IMR-90 (cell line): ENCODE results near the gene ADCY1. TPM values are rescaled to one million over a fixed set of nuclear protein-coding genes. Genes with fewer than 3 reads are reported as not detected.

Experiments
- ATAC-seq: fragments of 200-7000 bp; cut with Tn5 transposase; 2 replicates; pipeline ENCODE4 v1.9.1; 2020; ENCODE audit warnings: low read depth, mild to moderate bottlenecking, moderate library complexity
- BruUV-seq: library from RNA; stranded (reverse); fragments of 400-500 nt; replicated peaks from 2 replicates; lab custom pipeline; 2021; lab: Mats Ljungman, UMichigan
- CTCF ChIA-PET: fragments of 300-600 bp; formaldehyde crosslinking; extraction: SDS; loops from one replicate; lab custom pipeline; 2021; ENCODE audit warnings: antibody characterized with exemption; lab: Yijun Ruan, JAX
- POLR2A ChIA-PET: fragments of 300-600 bp; sonication (Branson Sonifier 250); formaldehyde crosslinking; loops from one replicate; lab custom pipeline; 2022; ENCODE audit warnings: antibody characterized with exemption; ENCODE audit not compliant: unreplicated experiment; lab: Charles Lee
- DNase-seq: peaks from one replicate; pipeline ENCODE4 v3.0.0; 2013
- H2AFZ ChIP-seq: replicated peaks from 2 replicates; pipeline ENCODE3; 2013; ENCODE audit warnings: low read length, mild to moderate bottlenecking; ENCODE audit not compliant: poor library complexity
- H2AK5ac ChIP-seq: 2 replicates; pipeline ENCODE4 v1.6.1; 2013; ENCODE audit warnings: low read depth, low read length, inconsistent platforms
- H2AK9ac ChIP-seq: replicated peaks from 2 replicates; pipeline ENCODE3; 2013; ENCODE audit warnings: mild to moderate bottlenecking, low read depth, low read length, moderate library complexity; ENCODE audit not compliant: poor library complexity
- H2BK120ac ChIP-seq: 2 replicates; pipeline ENCODE4 v1.6.1; 2013; ENCODE audit warnings: low read depth, low read length, inconsistent platforms
- H2BK15ac ChIP-seq: 3 replicates; pipeline ENCODE4 v1.6.1; 2013; ENCODE audit warnings: low read depth, low read length, inconsistent platforms
- H2BK20ac ChIP-seq: 2 replicates; pipeline ENCODE4 v1.6.1; 2013; ENCODE audit warnings: low read depth, mild to moderate bottlenecking, inconsistent platforms, low read length, moderate library complexity
- H2BK5ac ChIP-seq: 2 replicates; pipeline ENCODE4 v1.6.1; 2013; ENCODE audit warnings: mild to moderate bottlenecking, low read depth, low read length, inconsistent platforms; ENCODE audit not compliant: poor library complexity, severe bottlenecking
- H3K14ac ChIP-seq: replicated peaks from 2 replicates; pipeline ENCODE4 v1.6.1; 2013; ENCODE audit warnings: low read depth, low read length, inconsistent platforms
- H3K18ac ChIP-seq: 2 replicates; pipeline ENCODE4 v1.6.1; 2013; ENCODE audit warnings: low read depth, low read length, control low read depth
- H3K23ac ChIP-seq: 2 replicates; pipeline ENCODE4 v1.6.1; 2013; ENCODE audit warnings: low read depth, low read length, inconsistent platforms
- H3K27ac ChIP-seq: 2 replicates; pipeline ENCODE4 v1.5.1; 2013; ENCODE audit warnings: mild to moderate bottlenecking, control low read depth, low read length; ENCODE audit not compliant: insufficient read depth
- H3K27me3 ChIP-seq: 2 replicates; pipeline ENCODE4 v1.6.1; 2013; ENCODE audit warnings: low read length; ENCODE audit not compliant: control insufficient read depth, insufficient read depth
- H3K36me3 ChIP-seq: 2 replicates; pipeline ENCODE4 v1.6.1; 2013; ENCODE audit warnings: low read length, mixed read lengths; ENCODE audit not compliant: control insufficient read depth, insufficient read depth
- H3K4ac ChIP-seq: 2 replicates; pipeline ENCODE4 v1.6.1; 2013; ENCODE audit warnings: low read depth, low read length, inconsistent platforms
- H3K4me1 ChIP-seq: 2 replicates; pipeline ENCODE4 v1.6.1; 2013; ENCODE audit warnings: low read length, mixed read lengths; ENCODE audit not compliant: control insufficient read depth, insufficient read depth
- H3K4me2 ChIP-seq: 2 replicates; pipeline ENCODE4 v1.6.1; 2013; ENCODE audit warnings: low read depth, mild to moderate bottlenecking, control low read depth, low read length, moderate library complexity
- H3K4me3 ChIP-seq: 2 replicates; pipeline ENCODE4 v1.5.1; 2013; ENCODE audit warnings: low read depth, mild to moderate bottlenecking, control low read depth, low read length, moderate library complexity; ENCODE audit not compliant: insufficient read depth
- H3K56ac ChIP-seq: 2 replicates; pipeline ENCODE4 v1.6.1; 2013; ENCODE audit warnings: low read length, inconsistent platforms; ENCODE audit not compliant: insufficient read depth; ENCODE audit errors: extremely low read depth
- H3K79me1 ChIP-seq, 2 experiments: 2 replicates each; pipeline ENCODE4 v1.6.1; 2013; ENCODE audit warnings: low read length in 2 of 2, inconsistent platforms in 1 of 2, low read depth in 1 of 2
- H3K9ac ChIP-seq: 2 replicates; pipeline ENCODE4 v1.6.1; 2013; ENCODE audit warnings: low read depth, low read length, control low read depth
- H3K9me1 ChIP-seq: 2 replicates; pipeline ENCODE4 v1.6.1; 2013; ENCODE audit warnings: low read length, inconsistent platforms; ENCODE audit not compliant: insufficient read depth
- H3K9me3 ChIP-seq: 2 replicates; pipeline ENCODE4 v1.6.1; 2013; ENCODE audit warnings: low read length; ENCODE audit not compliant: control insufficient read depth, insufficient read depth
- H4K20me1 ChIP-seq: 2 replicates; pipeline ENCODE4 v1.6.1; 2013; ENCODE audit warnings: low read length, inconsistent platforms; ENCODE audit not compliant: insufficient read depth
- H4K5ac ChIP-seq: 2 replicates; pipeline ENCODE4 v1.6.1; 2013; ENCODE audit warnings: mild to moderate bottlenecking, low read depth, low read length, control low read depth
- H4K8ac ChIP-seq, 2 experiments: 2 replicates each; pipeline ENCODE4 v1.6.1; 2013; ENCODE audit warnings: low read depth in 2 of 2, low read length in 2 of 2, control low read depth in 1 of 2, inconsistent platforms in 1 of 2
- H4K91ac ChIP-seq: 2 replicates; pipeline ENCODE4 v1.6.1; 2013; ENCODE audit warnings: low read depth, low read length, inconsistent platforms; ENCODE audit not compliant: insufficient read depth
- BHLHE40 ChIP-seq: fragments of 150-350 bp; IDR thresholded peaks from 2 replicates; pipeline ENCODE4 v1.6.1; 2016; ENCODE audit warnings: mild to moderate bottlenecking, low read depth, low read length
- CEBPB ChIP-seq: IDR thresholded peaks from 2 replicates; pipeline ENCODE4 v1.6.1; 2012; ENCODE audit warnings: low read depth, low read length, improper control_type of control experiment
- CHD1 ChIP-seq: IDR thresholded peaks from 2 replicates; pipeline ENCODE4 v1.6.1; 2012; ENCODE audit warnings: low read depth, low read length, improper control_type of control experiment
- CTCF ChIP-seq: conservative IDR thresholded peaks from 2 replicates; pipeline ENCODE4 v1.5.1; 2012; ENCODE audit warnings: mild to moderate bottlenecking, low read depth, low read length, improper control_type of control experiment
- FOS ChIP-seq: fragments of 150-350 bp; IDR thresholded peaks from 2 replicates; pipeline ENCODE4 v1.6.1; 2016; ENCODE audit warnings: low read depth, low read length
- MAZ ChIP-seq: IDR thresholded peaks from 2 replicates; pipeline ENCODE4 v1.6.1; 2012; ENCODE audit warnings: low read depth, mild to moderate bottlenecking, low read length, improper control_type of control experiment, moderate library complexity, borderline replicate concordance
- RAD21 ChIP-seq: IDR thresholded peaks from 2 replicates; pipeline ENCODE4 v1.6.1; 2012; ENCODE audit warnings: low read length, improper control_type of control experiment
- RCOR1 ChIP-seq: IDR thresholded peaks from 2 replicates; pipeline ENCODE4 v1.6.1; 2012; ENCODE audit warnings: mild to moderate bottlenecking, low read length, improper control_type of control experiment; ENCODE audit not compliant: insufficient replicate concordance
- SMC3 ChIP-seq: fragments of 150-350 bp; IDR thresholded peaks from 2 replicates; pipeline ENCODE4 v1.6.1; 2016; ENCODE audit warnings: low read depth, mild to moderate bottlenecking, antibody characterized with exemption, low read length, moderate library complexity
- WGBS, 2 experiments: methylation state at CpG; one replicate each; pipeline versions ENCODE4 v1.1.5 to v1.1.7; 2013; ENCODE audit warnings: missing lambda C conversion rate in 2 of 2; ENCODE audit not compliant: insufficient read length in 1 of 2; ENCODE audit errors: extremely low coverage in 2 of 2; 5-methylcytosine and 5-hydroxymethylcytosine counted together
- dilution Hi-C: fragments of 300-500 bp; cut with HindIII; formaldehyde crosslinking; loops from one replicate; pipeline ENCODE4 v1.14.3; 2018; ENCODE audit warnings: low sequenced_read_pairs; ENCODE audit not compliant: unreplicated experiment
- in situ Hi-C: fragments of 300-500 bp; cut with MboI; formaldehyde crosslinking; loops from 3 replicates; pipeline ENCODE4 v1.14.3; 2019; ENCODE audit warnings: low sequenced_read_pairs, inconsistent platforms, mixed read lengths
- intact Hi-C: fragments of 100-400 bp; cut with micrococcal nuclease; formaldehyde crosslinking; loops from 2 replicates; pipeline ENCODE4 v1.10.0; 2022
- polyA plus RNA-seq, 3 experiments: library from polyadenylated mRNA; depleted of rRNA; stranded (reverse); fragments of >200 nt; gene quantifications; 2 replicates each; pipeline ENCODE4 v1.2.3, GENCODE V29; 2012; ENCODE audit warnings: low replicate concordance in 1 of 3
- total RNA-seq: library from RNA; depleted of rRNA; stranded (reverse); fragments of >200 nt; gene quantifications from 2 replicates; pipeline ENCODE4 v1.2.3, GENCODE V29; 2012

The ADCY1 gene
- total and polyA plus RNA-seq, 2 of the 4 experiments (the other 2 are of a cell fraction) = 0.18 to 0.24 TPM

- no peak overlapping the region for H3K4me3 ChIP-seq
- ChIA-PET CTCF (no interaction called here), POLR2A (no interaction called here)
- H3K18ac ChIP-seq = no peak overlapping the region
- no peak overlapping the region for H2BK15ac ChIP-seq
- TF ChIP-seq CHD1 (no peak), CEBPB (no peak), CTCF (no peak), FOS (no peak), MAZ (no peak), RCOR1 (no peak), BHLHE40 (no peak), RAD21 (no peak), SMC3 (no peak)
- H4K20me1 ChIP-seq = no peaks in the 10 kb centered on the region; the same call in 1 of the 2 replicates
- in situ Hi-C loops (no loop called here), intact Hi-C loops (no loop called here), dilution Hi-C loops (no loop called here)
- H3K14ac ChIP-seq = no peak overlapping the region
- H4K5ac ChIP-seq = no peak overlapping the region
- no peak overlapping the region for H2BK120ac ChIP-seq
- no peak for ATAC-seq
- H3K4me2 ChIP-seq = no peak overlapping the region
- no peak overlapping the region for H2AK5ac ChIP-seq
- no peak for DNase-seq
- H3K23ac ChIP-seq = no peak overlapping the region
- no peaks in the 10 kb centered on the region for H3K9me1 ChIP-seq
- no peaks in the 10 kb centered on the region for H3K4me1 ChIP-seq
- no peak overlapping the region for H3K4ac ChIP-seq
- no peak overlapping the region for H3K9ac ChIP-seq
- no peak overlapping the region for H3K56ac ChIP-seq
- H3K27ac ChIP-seq = no peak overlapping the region
- no peaks in the 10 kb centered on the region for H3K36me3 ChIP-seq
- no peaks in the 10 kb centered on the region for H3K79me1 ChIP-seq
- BruUV-seq = no TSS peak
- H2AFZ ChIP-seq = no peak overlapping the region
- WGBS, 2 experiments = no CpG with 5 or more reads among the region's 9 CpGs
- no peaks in the 10 kb centered on the region for H3K9me3 ChIP-seq
- no peak overlapping the region for H4K91ac ChIP-seq
- no peak overlapping the region for H2BK20ac ChIP-seq
- H3K27me3 ChIP-seq = peaks cover 19% of the 10 kb centered on the region
- H2AK9ac ChIP-seq = no peak overlapping the region
- no peak overlapping the region for H4K8ac ChIP-seq
- H2BK5ac ChIP-seq = no peak overlapping the region
Measured at GRCh38 chr7:45595809-45596664, 21.9 kb downstream of the ADCY1 start.
